BE2C (cell line): ENCODE measurements around the gene TPM3.

Source experiments
- DNase-seq: peaks from one replicate; pipeline ENCODE4 v3.0.0-alpha.2; 2020
- H3K27me3 ChIP-seq: fragments of 250-450 bp; sonication (Bioruptor Pico); 2 replicates; pipeline ENCODE4 v1.5.1; 2020; ENCODE audit warnings: mild to moderate bottlenecking
- H3K36me3 ChIP-seq: fragments of 250-450 bp; sonication (Bioruptor Pico); 2 replicates; pipeline ENCODE4 v1.5.1; 2020; ENCODE audit warnings: mild to moderate bottlenecking
- H3K4me1 ChIP-seq: fragments of 250-450 bp; sonication (Bioruptor Pico); 2 replicates; pipeline ENCODE4 v1.5.1; 2020
- H3K4me3 ChIP-seq: 2 replicates; pipeline ENCODE4 v1.5.1; 2011; ENCODE audit warnings: low read depth, low read length
- H3K9me3 ChIP-seq: fragments of 250-450 bp; sonication (Bioruptor Pico); 2 replicates; pipeline ENCODE4 v1.5.1; 2020
- TF ChIP-seq, protein P1 (sequence below): IDR thresholded peaks from 2 replicates; pipeline ENCODE4 v1.5.1; 2012; ENCODE audit warnings: mild to moderate bottlenecking, low read depth, low read length

Gene TPM3

DNA sequence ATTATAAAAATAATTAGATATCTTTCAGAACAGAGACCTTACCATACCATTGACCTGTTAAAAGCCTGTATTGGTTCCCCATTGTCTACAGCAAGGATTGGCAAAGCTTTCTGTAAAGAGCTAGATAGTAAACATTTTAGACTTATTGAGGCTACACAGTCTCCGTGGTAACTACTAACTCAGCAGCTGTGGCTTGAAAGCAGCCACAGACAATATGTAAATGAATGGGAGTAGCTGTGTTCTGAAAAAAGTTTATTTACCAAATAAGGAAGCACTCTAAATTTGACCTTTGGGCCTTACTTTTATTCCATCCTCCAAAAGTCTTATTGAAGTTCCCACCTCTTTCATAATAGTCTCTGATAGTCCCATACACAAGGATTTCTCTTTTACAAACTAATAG, 76.7 kb downstream of the TPM3 start:
- TF ChIP-seq, protein P1, sequence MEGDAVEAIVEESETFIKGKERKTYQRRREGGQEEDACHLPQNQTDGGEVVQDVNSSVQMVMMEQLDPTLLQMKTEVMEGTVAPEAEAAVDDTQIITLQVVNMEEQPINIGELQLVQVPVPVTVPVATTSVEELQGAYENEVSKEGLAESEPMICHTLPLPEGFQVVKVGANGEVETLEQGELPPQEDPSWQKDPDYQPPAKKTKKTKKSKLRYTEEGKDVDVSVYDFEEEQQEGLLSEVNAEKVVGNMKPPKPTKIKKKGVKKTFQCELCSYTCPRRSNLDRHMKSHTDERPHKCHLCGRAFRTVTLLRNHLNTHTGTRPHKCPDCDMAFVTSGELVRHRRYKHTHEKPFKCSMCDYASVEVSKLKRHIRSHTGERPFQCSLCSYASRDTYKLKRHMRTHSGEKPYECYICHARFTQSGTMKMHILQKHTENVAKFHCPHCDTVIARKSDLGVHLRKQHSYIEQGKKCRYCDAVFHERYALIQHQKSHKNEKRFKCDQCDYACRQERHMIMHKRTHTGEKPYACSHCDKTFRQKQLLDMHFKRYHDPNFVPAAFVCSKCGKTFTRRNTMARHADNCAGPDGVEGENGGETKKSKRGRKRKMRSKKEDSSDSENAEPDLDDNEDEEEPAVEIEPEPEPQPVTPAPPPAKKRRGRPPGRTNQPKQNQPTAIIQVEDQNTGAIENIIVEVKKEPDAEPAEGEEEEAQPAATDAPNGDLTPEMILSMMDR = no peak
- Histone ChIP-seq H3K4me1 (no peaks in the 10 kb centered on the region), H3K4me3 (no peak overlapping the region), H3K9me3 (no peaks in the 10 kb centered on the region), H3K27me3 (peaks cover 4% of the 10 kb centered on the region; the same call in 1 of the 2 replicates), H3K36me3 (no peaks in the 10 kb centered on the region)
- no peak for DNase-seq
